NB4 (cell line): Measurements from ENCODE around the gene ALPL.
"Not testable (repeated sequence)": the region's sequence is repeated elsewhere in the genome, so short reads cannot be mapped to it uniquely, and the experiment has no call there.

Experiments
- DNase-seq: peaks from one replicate; pipeline ENCODE4 v3.0.0; 2010; ENCODE audit warnings: low read depth
- H3K4me3 ChIP-seq: one replicate; pipeline ENCODE4 v1.5.1; 2011; ENCODE audit warnings: mild to moderate bottlenecking, low read depth, low read length, moderate library complexity
- CTCF ChIP-seq: IDR thresholded peaks from one replicate; pipeline ENCODE4 v1.5.1; 2012; ENCODE audit warnings: low read depth, low read length
- MYC ChIP-seq: IDR thresholded peaks from 2 replicates; pipeline ENCODE4 v1.6.1; 2011; ENCODE audit warnings: low read depth, low read length
- POLR2A ChIP-seq: IDR thresholded peaks from 2 replicates; pipeline ENCODE4 v1.6.1; 2011; ENCODE audit warnings: mild to moderate bottlenecking; ENCODE audit not compliant: insufficient read length; ENCODE audit errors: extremely low read depth
- TF ChIP-seq, protein P1 (sequence below): IDR thresholded peaks from 2 replicates; pipeline ENCODE4 v1.6.1; 2011; ENCODE audit warnings: low read depth, low read length

ALPL gene

DNA sequence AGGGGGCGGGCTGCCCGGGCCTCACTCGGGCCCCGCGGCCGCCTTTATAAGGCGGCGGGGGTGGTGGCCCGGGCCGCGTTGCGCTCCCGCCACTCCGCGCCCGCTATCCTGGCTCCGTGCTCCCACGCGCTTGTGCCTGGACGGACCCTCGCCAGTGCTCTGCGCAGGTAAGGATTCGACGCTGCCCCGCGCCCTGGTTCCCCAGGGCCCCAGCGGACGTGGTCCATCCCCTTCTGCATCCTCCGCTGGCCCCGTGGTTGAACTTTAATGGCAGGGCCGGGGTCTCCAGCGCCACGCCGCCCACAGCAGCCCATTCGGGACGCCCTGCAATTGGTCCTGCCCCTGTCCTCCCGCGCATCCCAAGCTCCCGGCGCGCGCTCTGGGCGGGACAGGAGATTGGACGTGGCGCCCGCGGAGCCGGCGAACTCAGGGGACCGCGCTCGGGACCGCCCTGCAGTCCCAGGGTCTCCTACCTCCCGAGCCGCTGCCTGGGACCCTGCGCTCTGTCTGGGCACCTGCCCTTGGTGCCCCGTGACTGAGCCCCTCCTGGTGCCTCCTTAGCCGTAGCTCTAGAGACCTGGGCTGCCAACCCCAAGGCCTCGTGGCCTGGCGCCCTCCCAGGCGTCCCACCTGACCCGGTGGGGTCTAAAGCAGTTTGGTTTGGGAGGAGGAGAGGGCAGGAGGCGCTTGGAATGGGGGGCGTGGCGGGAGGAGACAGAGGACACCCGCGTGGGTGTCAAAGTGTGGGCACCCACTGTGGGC is at the start of gene ALPL:
Gene ALPL (plus strand): TSS at position 73 of the 762 bp plus-strand sequence. CDS start 44,659 bp downstream, outside the sequence.
- DNase-seq = no peak
- TF ChIP-seq POLR2A (no peak), CTCF (no peak), MYC (no peak)
- TF ChIP-seq, protein P1, sequence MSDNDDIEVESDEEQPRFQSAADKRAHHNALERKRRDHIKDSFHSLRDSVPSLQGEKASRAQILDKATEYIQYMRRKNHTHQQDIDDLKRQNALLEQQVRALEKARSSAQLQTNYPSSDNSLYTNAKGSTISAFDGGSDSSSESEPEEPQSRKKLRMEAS = no peak
- no peak within 1 kb of the TSS for H3K4me3 ChIP-seq

GRCh38 chr1:21465127-21465526 is 44.1 kb upstream of the ALPL start:
- not testable (repeated sequence) for DNase-seq, H3K4me3 ChIP-seq

GRCh38 chr1:21467946-21468345 is 41.3 kb upstream of the ALPL start:
- not testable (repeated sequence) for DNase-seq, H3K4me3 ChIP-seq

DNA sequence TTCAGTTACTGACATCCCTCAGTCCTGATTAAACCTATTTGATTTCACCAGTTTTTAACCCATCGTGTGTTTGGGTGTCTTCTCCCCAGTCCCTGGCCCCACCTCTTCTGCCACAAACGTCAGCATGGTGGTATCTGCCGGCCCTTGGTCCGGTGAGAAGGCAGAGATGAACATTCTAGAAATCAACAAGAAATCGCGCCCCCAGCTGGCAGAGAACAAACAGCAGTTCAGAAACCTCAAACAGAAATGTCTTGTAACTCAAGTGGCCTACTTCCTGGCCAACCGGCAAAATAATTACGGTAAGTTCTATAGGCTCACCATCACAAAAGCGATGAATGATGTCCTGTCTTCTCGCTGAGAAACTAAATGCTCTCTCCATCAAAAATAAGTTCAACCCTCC is 40.6 kb upstream of the ALPL start:
- DNase-seq = peak; percentile 24
- no peak overlapping the region for H3K4me3 ChIP-seq
- TF ChIP-seq CTCF = peak; percentile 27
- TF ChIP-seq, protein P1 = no peak
- no peak for TF ChIP-seq MYC
- no peak for TF ChIP-seq POLR2A

DNA sequence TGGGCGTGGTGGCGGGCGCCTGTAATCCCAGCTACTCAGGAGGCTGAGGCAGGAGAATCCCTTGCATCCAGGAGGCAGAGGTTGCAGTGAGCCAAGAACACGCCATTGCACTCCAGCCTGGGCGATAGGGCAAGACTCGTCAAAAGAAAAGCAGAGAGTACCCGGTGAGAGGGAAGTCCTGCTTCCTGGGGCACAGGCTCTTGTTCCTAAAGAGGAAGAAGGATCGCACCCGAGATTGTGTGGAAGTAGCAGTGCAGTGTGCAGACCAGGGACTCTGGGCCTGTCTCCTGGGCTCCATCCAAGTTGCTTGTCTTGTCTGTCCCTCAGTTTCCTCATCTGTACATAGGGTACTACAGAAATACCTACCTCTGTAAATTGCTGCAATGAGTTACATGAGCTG is 39.6 kb upstream of the ALPL start:
- DNase-seq = no peak
- TF ChIP-seq CTCF = no peak
- TF ChIP-seq POLR2A = no peak
- TF ChIP-seq, protein P1 = no peak
- no peak for TF ChIP-seq MYC
- H3K4me3 ChIP-seq = no peak overlapping the region

GRCh38 chr1:21472861-21473260 is 36.4 kb upstream of the ALPL start:
- TF ChIP-seq POLR2A = no peak
- no peak overlapping the region for H3K4me3 ChIP-seq
- no peak for DNase-seq

DNA sequence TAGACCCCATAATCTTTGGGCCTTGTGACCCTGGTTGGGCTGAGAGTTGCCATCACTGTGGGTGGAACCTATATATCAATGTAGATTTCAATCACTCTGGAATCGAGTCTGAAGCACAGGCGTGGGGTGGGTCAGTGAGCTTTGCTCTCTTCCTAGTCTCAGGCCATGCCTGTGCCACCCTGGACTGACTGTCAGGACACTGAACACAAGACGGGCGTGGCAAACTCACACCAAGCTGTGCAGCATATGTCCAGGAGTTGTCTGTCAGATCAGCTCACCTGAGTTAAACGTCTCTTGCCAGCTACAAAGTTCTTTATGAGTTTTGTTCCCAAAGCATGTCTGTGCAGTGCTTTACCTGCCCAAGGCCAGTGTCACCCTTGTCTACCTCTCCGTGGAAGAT is 30.9 kb upstream of the ALPL start:
- H3K4me3 ChIP-seq = no peak overlapping the region
- no peak for DNase-seq
- TF ChIP-seq POLR2A (no peak), MYC (no peak)
- TF ChIP-seq, protein P1 = no peak

DNA sequence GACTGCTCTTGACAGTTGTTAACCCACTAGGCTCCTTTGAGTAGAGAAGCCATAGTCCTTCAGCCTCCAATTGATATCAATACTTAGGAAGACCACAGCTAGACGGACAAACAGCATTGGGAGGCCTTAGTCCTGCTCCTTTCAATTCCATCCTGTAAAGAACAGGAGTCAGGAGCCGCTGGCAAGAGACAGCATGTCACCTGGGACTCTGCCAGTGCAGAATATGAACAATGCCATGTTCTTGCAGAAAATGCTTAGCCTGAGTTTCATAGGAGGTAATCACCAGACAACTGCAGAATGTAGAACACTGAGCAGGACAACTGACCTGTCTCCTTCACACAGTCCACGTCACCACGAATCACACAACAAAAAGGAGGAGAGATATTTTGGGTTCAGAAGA is 25.3 kb upstream of the ALPL start:
- DNase-seq, H3K4me3 ChIP-seq: not testable (repeated sequence)

- no peak overlapping the region for H3K4me3 ChIP-seq
- TF ChIP-seq POLR2A (no peak), CTCF (no peak), MYC (no peak)
- TF ChIP-seq, protein P1 = no peak
Observed at GRCh38 chr1:21489146-21489545, 20.1 kb upstream of the ALPL start.

More at GRCh38 chr1:21489146-21489545, 20.1 kb upstream of the ALPL start:
- no peak for DNase-seq
